PC-9 (cell line): ENCODE results near the gene SLC25A21. TPM values are rescaled to one million over a fixed set of nuclear protein-coding genes. Genes with fewer than 3 reads are reported as not detected.
"Not testable (repeated sequence)": the region's sequence is repeated elsewhere in the genome, so short reads cannot be mapped to it uniquely, and the experiment has no call there.

ENCODE experiments used
- BruUV-seq: library from RNA; stranded (reverse); fragments of 400-500 nt; replicated peaks from 2 replicates; lab custom pipeline; 2021; lab: Mats Ljungman, UMichigan
- CTCF ChIA-PET: fragments of 300-600 bp; sonication (Branson Sonifier 250); formaldehyde crosslinking; loops from one replicate; lab custom pipeline; 2022; ENCODE audit warnings: antibody characterized with exemption; lab: Charles Lee
- POLR2A ChIA-PET: fragments of 300-600 bp; sonication (Branson Sonifier 250); formaldehyde crosslinking; loops from one replicate; lab custom pipeline; 2022; ENCODE audit warnings: antibody characterized with exemption; ENCODE audit not compliant: unreplicated experiment; lab: Charles Lee
- DNase-seq, 2 experiments: peaks; one replicate each; pipeline versions ENCODE4 v3.0.0 to v3.0.0-alpha.2; 2015 to 2022; ENCODE audit warnings: mixed read lengths in 1 of 2
- H2AFZ ChIP-seq: fragments of 200-600 bp; sonication (generic); 2 replicates; pipeline ENCODE4 v1.8.1; 2017; ENCODE audit warnings: antibody characterized with exemption
- H3F3A ChIP-seq: fragments of 200-600 bp; sonication (generic); 2 replicates; pipeline ENCODE4 v1.8.1; 2017; ENCODE audit warnings: antibody characterized with exemption, mild to moderate bottlenecking, low read depth; ENCODE audit not compliant: insufficient read depth
- H3K27ac ChIP-seq: fragments of 200-600 bp; sonication (generic); 2 replicates; pipeline ENCODE4 v1.6.1; 2016; ENCODE audit warnings: mixed run types
- H3K27me3 ChIP-seq: fragments of 200-600 bp; sonication (generic); 2 replicates; pipeline ENCODE4 v1.6.1; 2016; ENCODE audit warnings: low read depth, mixed run types; ENCODE audit not compliant: insufficient read depth
- H3K36me3 ChIP-seq: fragments of 200-600 bp; sonication (generic); 2 replicates; pipeline ENCODE4 v1.6.1; 2016; ENCODE audit warnings: low read depth, mixed run types
- H3K4me1 ChIP-seq: fragments of 200-600 bp; sonication (generic); replicated peaks from 2 replicates; pipeline ENCODE4 v1.6.1; 2016; ENCODE audit warnings: mixed run types; ENCODE audit not compliant: insufficient read depth
- H3K4me2 ChIP-seq: fragments of 200-600 bp; sonication (generic); 2 replicates; pipeline ENCODE4 v1.6.1; 2017; ENCODE audit warnings: mixed run types
- H3K4me3 ChIP-seq: fragments of 200-600 bp; sonication (generic); 2 replicates; pipeline ENCODE4 v1.6.1; 2016; ENCODE audit warnings: mixed run types
- H3K79me2 ChIP-seq: fragments of 200-600 bp; sonication (generic); 2 replicates; pipeline ENCODE4 v1.6.1; 2017; ENCODE audit warnings: low read depth, mixed run types
- H3K9me2 ChIP-seq: fragments of 200-600 bp; sonication (generic); 2 replicates; pipeline ENCODE4 v1.8.1; 2017; ENCODE audit warnings: mild to moderate bottlenecking; ENCODE audit not compliant: insufficient read depth
- H3K9me3 ChIP-seq: fragments of 200-600 bp; sonication (generic); 2 replicates; pipeline ENCODE4 v1.8.1; 2016; ENCODE audit warnings: low read depth; ENCODE audit not compliant: insufficient read depth
- H4K20me1 ChIP-seq: fragments of 200-600 bp; sonication (generic); 2 replicates; pipeline ENCODE4 v1.8.1; 2017; ENCODE audit not compliant: insufficient read depth
- CTCF ChIP-seq: fragments of 200-600 bp; sonication (generic); conservative IDR thresholded peaks from 2 replicates; pipeline ENCODE4 v1.6.1; 2017; ENCODE audit warnings: mixed run types, antibody characterized with exemption, mild to moderate bottlenecking, moderate library complexity
- EZH2 ChIP-seq: fragments of 200-600 bp; sonication (generic); IDR thresholded peaks from 2 replicates; pipeline ENCODE4 v1.8.0; 2017; ENCODE audit warnings: antibody characterized with exemption, low read depth
- intact Hi-C: fragments of 100-400 bp; cut with micrococcal nuclease; formaldehyde crosslinking; loops from one replicate; pipeline ENCODE4 v1.10.0; 2022; ENCODE audit not compliant: unreplicated experiment
- total RNA-seq: library from RNA; stranded (reverse); gene quantifications from 2 replicates; pipeline ENCODE4 v1.2.3, GENCODE V29; 2021

The SLC25A21 gene
- total RNA-seq, 1 experiment from 2014 or later, result 3.2 TPM

- H3K4me2 ChIP-seq, result no peak overlapping the region
- H3K36me3 ChIP-seq, result no peaks in the 10 kb centered on the region
- H3K4me3 ChIP-seq, result no peak overlapping the region
- POLR2A ChIA-PET, result no interaction called here
- H3K4me1 ChIP-seq, result peaks cover 4% of the 10 kb centered on the region; the same call in 1 of the 2 replicates
- H3K27me3 ChIP-seq, result no peaks in the 10 kb centered on the region
- intact Hi-C loops, result no loop called here
- CTCF ChIA-PET, result no interaction called here
- no peaks in the 10 kb centered on the region for H3F3A ChIP-seq
- TF ChIP-seq CTCF (no peak), EZH2 (no peak)
- DNase-seq, result no peak
- H2AFZ ChIP-seq, result no peak overlapping the region
- H3K9me2 ChIP-seq, result no peaks in the 10 kb centered on the region
- H3K79me2 ChIP-seq, result no peaks in the 10 kb centered on the region
- H4K20me1 ChIP-seq, result no peaks in the 10 kb centered on the region
- H3K27ac ChIP-seq, result no peak overlapping the region
- BruUV-seq, result no TSS peak
- no peaks in the 10 kb centered on the region for H3K9me3 ChIP-seq
Observed at GRCh38 chr14:36866867-36867266, 305.5 kb downstream of the SLC25A21 start.

GRCh38 chr14:36863271-36863670, 309.1 kb downstream of the SLC25A21 start:
- Histone ChIP-seq H3K9me3 (no peaks in the 10 kb centered on the region), H4K20me1 (no peaks in the 10 kb centered on the region), H3K4me2 (no peak overlapping the region), H3K9me2 (no peaks in the 10 kb centered on the region), H3K27ac (no peak overlapping the region), H3K79me2 (no peaks in the 10 kb centered on the region), H3F3A (no peaks in the 10 kb centered on the region), H3K4me1 (no peaks in the 10 kb centered on the region), H3K36me3 (no peaks in the 10 kb centered on the region), H3K27me3 (no peaks in the 10 kb centered on the region), H3K4me3 (no peak overlapping the region), H2AFZ (no peak overlapping the region)
- POLR2A ChIA-PET, result no interaction called here
- no peak for TF ChIP-seq CTCF
- TF ChIP-seq EZH2, result no peak
- no TSS peak for BruUV-seq
- intact Hi-C loops, result no loop called here
- DNase-seq, result no peak
- CTCF ChIA-PET, result no interaction called here

GRCh38 chr14:36862237-36862636, 310.2 kb downstream of the SLC25A21 start:
- intact Hi-C loops, result not testable (repeated sequence)

GRCh38 chr14:36860831-36861230, 311.6 kb downstream of the SLC25A21 start:
- Histone ChIP-seq H3K9me2 (no peaks in the 10 kb centered on the region), H4K20me1 (no peaks in the 10 kb centered on the region), H3K9me3 (no peaks in the 10 kb centered on the region), H3K79me2 (no peaks in the 10 kb centered on the region), H3K27me3 (no peaks in the 10 kb centered on the region), H3K27ac (no peak overlapping the region), H3K36me3 (no peaks in the 10 kb centered on the region), H3F3A (no peaks in the 10 kb centered on the region), H3K4me2 (no peak overlapping the region), H3K4me1 (no peaks in the 10 kb centered on the region), H2AFZ (no peak overlapping the region), H3K4me3 (no peak overlapping the region)
- intact Hi-C loops, result no loop called here
- no peak for DNase-seq
- no TSS peak for BruUV-seq
- no peak for TF ChIP-seq CTCF
- no peak for TF ChIP-seq EZH2
- ChIA-PET CTCF (no interaction called here), POLR2A (no interaction called here)

More at GRCh38 chr14:36862237-36862636, 310.2 kb downstream of the SLC25A21 start:
- H3K9me2 ChIP-seq, H4K20me1 ChIP-seq, CTCF ChIA-PET, H3K4me2 ChIP-seq, H3K4me3 ChIP-seq, H3K79me2 ChIP-seq, H3K36me3 ChIP-seq, DNase-seq, H2AFZ ChIP-seq, BruUV-seq, H3K9me3 ChIP-seq, H3K27ac ChIP-seq, H3K27me3 ChIP-seq, H3K4me1 ChIP-seq, H3F3A ChIP-seq, POLR2A ChIA-PET: not testable (repeated sequence)
